Myocyte (in vitro differentiated cells): ENCODE measurements around the gene CDC42BPB. TPM values are rescaled to one million over a fixed set of nuclear protein-coding genes. Genes with fewer than 3 reads are reported as not detected.
"Not testable (repeated sequence)": the region's sequence is repeated elsewhere in the genome, so short reads cannot be mapped to it uniquely, and the experiment has no call there.

Source experiments
- DNase-seq: peaks from one replicate; pipeline ENCODE4 v3.0.0-alpha.2; 2012; ENCODE audit warnings: low read depth
- total RNA-seq: library from RNA; depleted of rRNA; stranded (reverse); fragments of >200 nt; gene quantifications from 2 replicates; pipeline ENCODE4 v1.2.3, GENCODE V29; 2014

CDC42BPB gene
- total RNA-seq, 1 donor from 2014 or later = 63.4 TPM

DNA sequence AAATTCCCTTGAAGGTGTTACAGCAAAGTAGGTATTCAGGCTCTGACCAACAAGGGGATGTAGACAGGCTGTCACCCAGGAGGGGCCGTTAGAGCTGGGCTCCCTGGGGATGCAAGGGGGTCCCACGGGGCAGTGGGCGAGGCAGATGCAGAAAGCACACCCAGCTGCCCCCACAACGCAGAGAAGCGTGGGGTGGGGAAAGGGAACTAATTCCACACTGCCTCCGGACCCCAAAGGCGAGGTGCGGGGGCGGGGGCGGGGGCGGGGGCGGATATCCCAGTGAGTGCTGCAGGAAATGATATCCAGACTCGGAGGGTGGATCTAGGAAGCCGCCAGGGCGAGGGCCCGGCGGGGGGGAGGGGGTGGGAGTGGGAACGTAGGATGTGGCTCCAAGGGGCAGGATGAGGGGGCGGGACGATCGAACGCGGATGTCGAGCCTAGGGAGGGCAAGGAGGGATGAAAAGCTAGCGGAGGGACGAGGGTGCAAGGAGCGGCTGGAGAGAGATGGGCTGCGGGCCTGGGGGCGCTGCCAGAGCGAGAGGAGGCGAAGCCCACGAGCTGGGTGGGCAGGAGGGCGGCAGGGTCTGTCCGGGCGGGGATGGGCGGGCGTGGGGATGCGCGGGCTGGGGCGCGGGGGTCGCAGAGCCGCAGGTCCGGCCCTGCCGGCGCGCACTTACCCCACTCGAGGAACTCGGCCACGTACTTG is 874 bp downstream of the CDC42BPB start:
- DNase-seq = peak; percentile 52

DNA sequence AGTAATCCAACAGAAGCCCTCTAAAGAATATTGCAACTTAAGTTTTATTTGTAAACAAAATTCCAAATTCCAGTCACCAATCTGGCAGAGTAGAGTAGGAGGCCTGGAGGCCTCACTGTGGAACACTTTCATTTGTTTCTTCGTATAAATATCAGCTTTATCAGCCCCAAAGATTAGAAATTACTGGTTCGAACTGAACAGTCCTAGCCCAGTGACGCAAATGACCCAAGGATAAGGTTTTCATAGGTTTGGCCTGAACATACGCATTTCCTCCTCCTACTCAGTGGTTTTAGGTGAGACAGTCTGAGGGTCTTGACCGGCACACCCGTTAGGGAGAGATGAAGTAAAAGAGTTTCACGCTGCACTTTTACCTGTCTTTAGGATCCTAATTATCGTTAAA is 1.7 kb downstream of the CDC42BPB start:
- no peak for DNase-seq

DNA sequence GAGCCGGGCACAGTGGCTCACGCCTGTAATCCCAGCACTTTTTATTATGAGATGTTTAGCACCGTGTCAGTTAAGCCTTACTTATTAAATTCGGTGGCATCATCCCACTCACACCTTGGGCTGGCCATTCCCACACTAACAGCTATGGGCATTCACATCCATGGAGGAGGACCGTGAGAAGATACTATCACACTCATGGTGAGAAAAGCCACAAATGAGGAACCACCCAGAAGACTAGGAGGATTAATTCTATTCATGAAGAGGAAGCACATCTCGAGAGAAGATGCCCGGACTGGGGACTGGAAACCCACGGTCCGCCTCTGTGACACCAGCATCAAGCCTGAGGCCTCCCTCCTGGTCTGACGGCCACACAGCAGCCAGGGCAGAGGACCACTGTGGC is 4.9 kb downstream of the CDC42BPB start:
- no peak for DNase-seq

DNA sequence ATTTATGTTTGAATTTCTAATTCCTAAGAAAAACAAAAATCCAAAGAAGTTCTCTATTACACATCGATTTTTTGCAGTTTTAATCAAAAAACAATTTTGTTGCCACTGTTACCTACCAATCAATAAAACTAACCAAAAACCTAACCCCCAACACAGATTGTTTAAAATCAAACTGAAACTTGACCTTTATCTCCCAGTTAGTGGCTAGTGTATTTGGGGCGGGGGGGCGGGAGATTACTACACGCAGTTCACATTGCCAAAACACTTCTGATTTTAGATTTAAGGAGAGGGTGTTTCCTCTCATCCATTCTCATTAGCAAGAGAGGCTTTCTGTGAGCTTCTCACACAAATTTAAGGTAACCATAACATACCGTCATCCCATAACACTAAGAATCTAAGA is 6.4 kb downstream of the CDC42BPB start:
- DNase-seq = no peak

DNA sequence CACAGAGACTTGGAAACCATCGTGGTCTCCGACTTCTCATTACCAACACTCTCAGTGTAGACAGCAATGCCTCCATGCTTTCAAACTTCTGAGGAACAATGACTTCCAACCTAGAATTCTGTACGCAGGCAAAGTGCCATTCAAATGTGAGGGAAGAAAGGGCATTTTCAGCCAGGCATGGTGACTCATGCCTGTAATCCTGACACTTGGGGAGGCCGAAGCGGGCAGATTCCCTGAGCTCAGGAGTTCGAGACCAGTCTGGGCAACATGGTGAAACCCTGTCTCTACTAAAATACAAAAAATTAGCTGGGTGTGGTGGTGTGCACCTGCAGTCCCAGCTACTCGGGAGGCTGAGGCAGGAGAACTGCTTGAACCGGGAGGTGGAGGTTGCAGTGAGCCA is 9.9 kb downstream of the CDC42BPB start:
- DNase-seq = not testable (repeated sequence)

DNA sequence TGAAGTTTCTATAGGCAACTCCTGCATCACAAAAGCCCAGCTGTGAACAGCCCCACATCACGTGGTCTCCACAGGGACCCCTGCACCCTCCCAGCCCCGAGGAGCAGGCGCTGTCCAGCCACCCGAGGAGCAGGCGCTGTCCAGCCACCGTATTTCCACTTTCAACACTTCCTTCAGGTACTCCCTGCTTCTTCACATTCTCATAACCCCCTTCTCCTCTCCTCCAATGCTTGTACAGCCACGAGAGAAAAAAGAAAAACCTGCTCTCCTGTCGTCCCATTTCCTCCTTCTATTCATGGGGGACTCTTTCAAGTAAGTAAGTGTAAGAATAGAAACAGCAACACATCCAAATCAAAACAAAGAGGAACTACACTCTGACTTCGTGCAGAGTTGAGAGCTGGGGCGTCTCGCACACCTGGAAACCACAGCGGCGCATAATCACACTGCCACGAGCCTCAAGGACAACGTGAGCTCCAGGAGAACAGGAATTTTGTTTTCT is 11.9 kb downstream of the CDC42BPB start:
- DNase-seq = no peak

GRCh38 chr14:103043257-103044015 is 13.9 kb downstream of the CDC42BPB start:
- no peak for DNase-seq

DNA sequence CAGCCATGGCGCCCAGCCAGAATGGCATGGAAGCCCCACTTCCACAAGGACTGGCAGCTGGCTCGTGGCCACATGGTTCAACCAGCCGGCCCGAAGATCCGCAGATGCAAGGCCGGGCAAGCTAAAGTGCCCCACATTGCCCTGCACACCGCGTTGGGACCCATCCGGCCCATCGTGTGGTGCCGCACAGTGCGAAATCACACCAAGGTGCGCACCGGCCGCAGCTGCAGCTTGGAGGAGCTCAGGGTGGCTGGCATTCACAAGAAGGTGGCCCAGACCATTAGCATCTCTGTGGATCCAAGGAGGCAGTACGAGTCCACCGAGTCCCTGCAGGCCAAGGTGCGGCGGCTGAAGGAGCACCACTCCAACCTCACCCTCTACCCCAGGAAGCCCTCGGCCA is 15.9 kb downstream of the CDC42BPB start:
- no peak for DNase-seq

GRCh38 chr14:103033681-103034096 is 23.7 kb downstream of the CDC42BPB start:
- DNase-seq = no peak

- DNase-seq = peak; percentile 59
Measured at GRCh38 chr14:103031956-103032355, 25.4 kb downstream of the CDC42BPB start.

DNA sequence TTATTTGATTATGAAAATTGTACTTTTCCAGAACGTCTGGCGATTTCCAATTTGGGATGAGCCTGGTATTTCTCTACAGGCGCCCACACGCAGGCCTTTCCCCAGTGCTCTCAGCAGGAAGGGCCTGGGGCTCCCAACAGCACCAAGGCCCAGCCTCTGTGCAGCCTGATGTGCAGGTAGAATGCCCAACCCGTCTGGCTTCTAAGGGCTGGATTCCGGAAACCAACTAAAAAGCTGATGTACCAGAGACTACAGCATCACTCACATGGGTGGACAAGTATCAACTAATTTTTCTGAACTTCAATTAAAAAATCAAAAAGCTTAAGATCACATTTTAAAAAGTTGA is 25.8 kb downstream of the CDC42BPB start:
- no peak for DNase-seq

DNA sequence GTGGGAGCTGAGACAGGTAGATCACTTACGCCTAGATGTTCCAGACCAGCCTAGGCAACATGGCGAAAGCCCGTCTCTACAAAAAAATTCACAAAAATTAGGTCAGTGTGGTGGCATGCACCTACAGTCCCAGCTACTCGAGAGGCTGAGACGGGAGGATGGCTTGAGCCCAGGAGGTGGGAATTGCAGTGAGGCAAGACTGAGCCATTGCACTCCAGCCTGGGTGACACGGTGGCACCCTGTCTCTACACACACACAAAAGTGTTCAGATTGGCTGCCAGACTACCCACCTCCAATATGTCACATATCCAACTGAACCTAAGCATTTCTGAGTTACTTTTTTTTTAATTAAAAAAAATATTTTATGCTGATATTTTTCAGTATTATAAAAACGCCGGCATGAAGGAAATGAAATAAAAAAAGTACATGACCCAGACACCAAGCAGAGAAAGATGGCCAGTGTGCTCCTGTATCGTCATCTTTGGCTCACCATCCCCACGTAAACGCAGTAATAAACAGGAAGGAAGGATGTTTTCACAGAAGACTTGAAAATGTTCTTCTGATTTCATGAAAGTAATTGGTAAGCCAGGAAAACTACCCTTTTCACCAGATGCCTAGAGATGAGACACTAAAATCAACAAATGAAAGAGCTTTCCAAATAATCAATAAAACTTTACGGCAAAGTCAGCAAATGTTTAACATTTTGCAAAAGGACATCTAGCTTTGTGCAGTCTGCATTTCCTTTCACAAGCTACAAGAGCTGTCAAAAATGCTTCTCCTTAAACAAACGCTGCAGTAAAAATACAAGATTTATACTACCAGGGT is 26.4 kb downstream of the CDC42BPB start:
- DNase-seq = no peak

DNA sequence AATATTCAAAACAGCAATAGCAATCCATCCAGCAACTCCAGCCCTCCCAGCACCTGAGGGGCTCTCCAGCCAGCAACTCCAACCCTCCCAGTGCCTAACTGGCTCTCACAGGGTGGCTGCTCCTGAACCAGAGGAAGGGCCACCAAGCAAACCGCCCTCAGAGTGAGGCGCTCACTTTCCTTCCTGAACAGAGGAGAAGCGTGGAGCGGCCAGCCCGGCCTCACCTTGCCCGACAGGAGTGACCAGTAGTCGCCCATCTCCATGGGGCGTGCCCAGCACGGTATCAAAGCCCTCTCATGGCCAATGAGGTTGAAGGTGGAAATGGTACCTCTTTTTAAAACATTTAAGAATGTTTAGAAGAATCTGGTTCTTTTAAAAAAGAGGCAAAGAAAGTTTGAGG is 27.4 kb downstream of the CDC42BPB start:
- no peak for DNase-seq

DNA sequence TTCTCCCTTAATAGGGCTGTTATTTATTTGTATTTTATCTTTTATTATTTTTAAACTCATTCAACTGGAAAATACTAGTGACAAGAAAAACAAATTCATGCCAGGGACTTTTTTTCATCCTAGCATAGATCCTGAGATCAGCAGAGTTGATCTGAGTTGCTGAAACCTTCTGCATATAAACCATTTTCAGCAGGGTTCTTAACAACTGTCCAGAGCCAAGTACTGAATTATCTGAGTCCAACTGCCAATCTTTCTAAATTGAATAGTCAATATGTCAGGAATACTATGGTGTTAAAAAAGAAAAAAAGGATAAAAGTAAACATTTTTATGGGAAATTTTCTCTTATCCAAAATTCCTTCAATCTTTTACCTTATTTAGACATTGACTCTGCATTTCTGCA is 28.6 kb downstream of the CDC42BPB start:
- DNase-seq = no peak

- DNase-seq = peak; percentile 42
Measured at GRCh38 chr14:103028161-103028767, 29.1 kb downstream of the CDC42BPB start.

DNA sequence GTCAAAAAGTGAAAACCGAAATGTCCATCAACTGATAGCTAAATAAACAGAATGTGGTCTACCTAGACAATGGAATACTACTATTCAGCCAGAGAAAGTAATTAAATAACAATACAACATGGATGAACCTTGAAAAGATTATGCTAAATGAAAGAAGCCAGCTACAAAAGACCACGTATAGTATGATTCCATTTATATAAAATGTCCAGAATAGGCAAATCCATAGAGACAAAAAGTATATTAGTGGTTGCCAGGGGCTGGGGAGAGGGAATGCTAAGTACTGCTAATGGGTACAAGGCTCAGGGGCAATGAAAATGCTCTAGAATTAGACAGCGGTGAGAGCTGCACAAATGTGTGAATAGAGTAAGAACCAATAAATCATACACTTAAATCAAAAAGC is 29.9 kb downstream of the CDC42BPB start:
- no peak for DNase-seq

GRCh38 chr14:103026988-103027387 is 30.4 kb downstream of the CDC42BPB start:
- DNase-seq = no peak

DNA sequence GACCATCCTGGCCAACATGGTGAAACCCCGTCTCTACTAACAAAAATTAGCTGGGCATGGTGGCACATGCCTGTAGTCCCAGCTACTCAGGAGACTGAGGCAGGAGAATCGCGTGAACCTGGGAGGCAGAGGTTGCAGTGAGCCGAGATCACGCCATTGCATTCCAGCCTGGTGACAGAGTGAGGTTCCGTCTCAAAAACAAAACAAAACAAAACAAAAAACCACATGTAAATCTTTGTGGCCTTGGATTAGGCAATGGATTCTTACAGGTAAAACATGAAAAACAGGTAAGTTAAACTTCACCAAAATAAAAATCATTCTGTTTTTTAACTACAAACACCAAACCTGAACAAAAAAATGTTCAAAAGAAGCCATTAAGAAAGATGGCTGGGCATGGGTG is 31.2 kb downstream of the CDC42BPB start:
- DNase-seq = not testable (repeated sequence)

- DNase-seq = peak; percentile 59
Measured at GRCh38 chr14:103023881-103024473, 33.4 kb downstream of the CDC42BPB start.

DNA sequence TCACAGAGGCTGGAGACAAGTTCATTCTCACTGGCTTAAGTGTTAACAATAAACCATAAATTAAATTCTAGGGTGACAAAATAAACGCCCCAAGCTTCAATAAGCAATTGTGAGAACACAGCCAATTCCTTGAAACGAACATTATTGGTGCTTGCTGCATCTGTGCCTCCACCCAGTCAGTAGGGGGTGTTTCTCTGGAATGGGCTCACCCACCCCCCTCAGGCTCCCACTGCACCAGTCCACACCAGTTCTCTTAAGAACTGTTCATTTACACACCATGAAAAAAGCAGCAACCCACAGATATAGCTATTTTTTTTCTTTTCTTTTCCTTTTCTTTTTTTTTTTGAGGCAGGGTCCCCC is 34.7 kb downstream of the CDC42BPB start:
- DNase-seq = no peak
